ENCODE measurements around the gene MAPKAPK3.
"Not testable (repeated sequence)": the region's sequence is repeated elsewhere in the genome, so short reads cannot be mapped to it uniquely, and the experiment has no call there.

Gene MAPKAPK3

GRCh38 chr3:50658416-50658815, 41.5 kb downstream of the MAPKAPK3 start:
- no peak for DNase-seq

DNA sequence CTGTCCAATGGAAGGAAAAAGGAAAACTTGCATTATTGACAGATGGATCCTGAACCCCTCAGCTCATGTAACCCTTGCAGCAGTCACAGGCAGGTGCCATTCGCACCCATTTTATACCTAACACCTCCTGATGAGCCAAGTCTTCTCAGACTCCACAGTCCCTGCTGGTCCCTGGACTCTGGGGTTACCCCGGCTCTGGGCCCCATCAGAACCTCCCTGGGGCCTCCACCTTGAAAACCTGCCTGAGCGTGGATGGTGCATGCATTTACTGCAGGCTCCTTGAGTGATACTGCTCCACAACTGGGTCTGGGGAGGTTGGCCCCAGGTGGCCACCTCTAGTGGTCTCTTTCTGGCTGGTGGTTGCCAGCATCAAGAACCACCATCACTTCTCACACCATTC, 41.9 kb downstream of the MAPKAPK3 start:
- no peak for DNase-seq

DNA sequence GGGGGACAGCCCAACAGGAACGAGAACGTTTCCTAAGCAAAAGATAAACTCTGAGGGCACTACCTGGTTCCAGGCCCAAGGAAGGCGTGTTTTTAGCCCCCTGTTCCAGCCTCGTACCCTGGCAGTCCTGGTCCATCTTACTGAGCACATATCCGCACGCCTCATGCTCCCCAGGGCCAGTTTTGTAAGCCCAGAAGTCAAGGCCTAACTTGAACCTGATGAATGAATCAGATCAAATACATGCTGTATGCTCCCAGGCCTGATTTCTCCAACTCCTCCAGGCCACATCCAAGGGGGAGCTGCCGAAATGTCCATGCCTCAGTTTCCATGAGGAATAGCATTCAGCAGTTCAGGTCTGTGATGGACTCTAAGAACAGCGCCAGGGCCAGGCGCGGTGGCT, 43.4 kb downstream of the MAPKAPK3 start:
- no peak for DNase-seq

GRCh38 chr3:50661321-50661837, 44.4 kb downstream of the MAPKAPK3 start:
- DNase-seq = no peak

- no peak for DNase-seq
Observed at GRCh38 chr3:50662408-50662807, 45.5 kb downstream of the MAPKAPK3 start.

DNA sequence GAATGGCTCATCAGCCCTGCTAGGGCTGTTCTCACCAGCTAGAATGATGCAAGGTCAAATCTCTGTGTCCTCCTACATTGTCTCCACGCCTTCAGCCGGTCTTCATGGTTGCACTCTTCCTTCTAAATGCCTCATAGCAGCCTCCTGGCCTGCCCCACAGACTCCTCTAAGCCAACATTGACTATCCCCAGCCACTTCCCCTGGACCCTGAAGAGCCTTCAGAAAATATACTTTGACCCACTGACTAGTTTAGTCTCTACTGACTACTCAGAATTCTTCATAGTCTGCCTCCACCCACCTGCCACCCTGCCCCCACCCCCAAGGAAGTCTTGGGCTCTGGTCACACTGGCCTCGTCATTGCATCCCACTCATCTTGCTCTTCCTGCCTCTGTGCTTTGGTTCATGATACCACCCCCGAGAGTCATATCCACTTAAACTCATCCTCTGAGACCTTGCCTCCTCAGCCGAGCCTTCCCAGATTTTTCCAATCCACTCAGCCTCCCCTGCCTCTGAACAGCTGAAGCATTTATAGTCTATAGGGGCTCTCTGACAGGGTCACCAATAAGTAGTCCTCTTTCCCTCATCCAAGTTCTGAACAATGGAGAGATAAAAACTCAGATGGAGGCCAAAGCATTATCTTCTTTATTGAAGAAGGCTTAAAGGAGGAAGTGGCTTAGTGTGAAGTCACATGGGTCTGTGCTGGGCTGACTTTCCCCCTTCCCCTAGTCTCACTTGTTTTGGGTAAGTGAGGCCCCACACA, 48.3 kb downstream of the MAPKAPK3 start:
- no peak for DNase-seq

DNA sequence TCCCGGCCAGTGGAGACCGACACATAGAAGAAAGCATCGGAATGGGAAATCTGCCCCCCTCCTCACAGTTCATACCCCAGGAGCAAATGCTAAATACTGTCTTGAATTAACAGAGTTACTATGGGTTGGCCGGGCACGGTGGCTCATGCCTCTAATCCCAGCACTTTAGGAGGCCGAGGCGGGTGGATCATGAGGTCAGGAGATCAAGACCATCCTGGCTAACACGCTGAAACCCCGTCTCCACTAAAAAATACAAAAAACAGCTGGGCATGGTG, 48.8 kb downstream of the MAPKAPK3 start:
- not testable (repeated sequence) for DNase-seq

DNA sequence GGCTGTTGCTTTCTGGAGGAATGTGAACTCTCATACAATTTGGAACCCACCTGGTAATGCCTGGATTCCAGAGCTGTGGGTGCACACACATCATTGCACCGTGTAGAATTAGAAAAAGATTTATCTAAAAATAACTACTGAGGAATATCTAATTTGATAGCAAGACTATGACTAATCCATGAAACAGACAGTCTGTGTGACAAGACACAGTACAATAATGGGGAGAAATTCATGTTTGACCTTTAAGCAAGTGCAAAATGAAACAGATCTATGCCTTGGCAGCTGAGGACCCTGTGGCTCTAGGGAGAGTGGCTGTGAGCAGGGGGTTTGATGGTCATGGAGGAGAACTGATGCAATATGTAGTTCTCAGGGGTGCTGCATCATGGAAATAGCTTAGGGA, 49.9 kb downstream of the MAPKAPK3 start:
- no peak for DNase-seq

GRCh38 chr3:50671331-50671730, 54.4 kb downstream of the MAPKAPK3 start:
- DNase-seq = peak; percentile 90

DNA sequence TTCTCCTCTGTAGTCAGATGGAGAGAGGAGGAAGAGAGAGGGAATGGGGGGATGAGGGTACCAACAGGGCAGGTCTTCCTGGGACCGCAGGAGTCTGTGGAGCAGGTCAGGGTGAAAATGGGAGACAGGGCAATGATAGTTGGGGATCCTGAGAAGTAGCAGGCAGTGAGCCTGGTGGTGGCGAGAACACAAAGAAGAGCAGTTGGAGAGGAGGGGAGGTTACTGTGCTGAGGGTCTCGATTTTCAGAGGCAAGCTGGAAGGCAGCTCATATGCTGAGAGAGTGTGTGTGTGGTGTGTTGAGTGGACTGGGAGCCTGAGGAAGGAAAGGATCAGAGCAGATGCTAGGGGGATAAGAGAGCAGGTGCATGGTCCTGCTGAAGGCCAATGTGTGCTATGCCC, 55.7 kb downstream of the MAPKAPK3 start:
- peak; percentile 28 for DNase-seq

- DNase-seq = no peak
Observed at GRCh38 chr3:50673931-50674330, 57.0 kb downstream of the MAPKAPK3 start.

DNA sequence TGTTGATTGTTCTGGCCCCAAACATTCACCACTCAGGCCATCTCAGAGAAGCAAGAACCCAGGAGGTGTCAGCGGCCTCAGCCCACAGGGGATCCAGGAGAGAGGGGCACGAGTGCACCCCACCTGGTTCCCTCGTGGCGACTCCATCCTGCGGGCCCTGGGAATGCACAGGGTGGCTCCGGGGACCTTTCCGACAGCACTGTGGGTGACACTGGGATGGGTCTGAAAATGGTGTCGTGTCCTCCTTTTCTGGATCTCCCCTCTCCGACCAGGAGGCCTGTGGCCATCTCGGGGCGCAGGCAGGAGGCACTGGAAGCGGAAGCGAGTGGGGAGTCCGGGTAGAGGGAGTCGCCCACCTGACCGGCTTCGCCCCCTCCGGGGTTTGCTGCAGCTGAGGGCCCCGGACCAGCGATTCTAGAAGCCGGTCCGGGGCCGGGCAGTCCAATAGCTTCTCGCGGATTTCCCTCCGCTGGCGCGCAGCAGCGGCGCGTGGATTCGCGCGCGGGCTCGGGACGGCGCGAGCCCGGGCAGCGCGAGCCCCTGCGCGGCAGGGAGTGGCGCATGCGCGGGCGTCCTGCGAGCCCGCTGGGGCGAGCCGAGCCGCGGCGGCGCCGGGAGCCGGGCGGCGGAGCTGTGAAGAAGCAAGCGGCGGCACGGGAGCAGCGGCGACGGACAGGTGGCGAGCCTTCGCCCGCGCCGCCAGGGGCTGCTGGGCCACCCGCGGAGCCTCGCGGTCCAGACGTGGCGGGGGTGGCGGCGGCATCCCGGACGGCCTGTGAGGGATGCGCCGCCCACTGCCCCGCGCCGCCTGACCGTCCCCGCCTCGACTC, 57.6 kb downstream of the MAPKAPK3 start, which contains the start of gene DOCK3:
DOCK3 (plus strand) TSS at position 579 of the 830 bp plus-strand sequence. CDS start 337 bp downstream, outside the sequence.
- DNase-seq = peak; percentile 14

DNA sequence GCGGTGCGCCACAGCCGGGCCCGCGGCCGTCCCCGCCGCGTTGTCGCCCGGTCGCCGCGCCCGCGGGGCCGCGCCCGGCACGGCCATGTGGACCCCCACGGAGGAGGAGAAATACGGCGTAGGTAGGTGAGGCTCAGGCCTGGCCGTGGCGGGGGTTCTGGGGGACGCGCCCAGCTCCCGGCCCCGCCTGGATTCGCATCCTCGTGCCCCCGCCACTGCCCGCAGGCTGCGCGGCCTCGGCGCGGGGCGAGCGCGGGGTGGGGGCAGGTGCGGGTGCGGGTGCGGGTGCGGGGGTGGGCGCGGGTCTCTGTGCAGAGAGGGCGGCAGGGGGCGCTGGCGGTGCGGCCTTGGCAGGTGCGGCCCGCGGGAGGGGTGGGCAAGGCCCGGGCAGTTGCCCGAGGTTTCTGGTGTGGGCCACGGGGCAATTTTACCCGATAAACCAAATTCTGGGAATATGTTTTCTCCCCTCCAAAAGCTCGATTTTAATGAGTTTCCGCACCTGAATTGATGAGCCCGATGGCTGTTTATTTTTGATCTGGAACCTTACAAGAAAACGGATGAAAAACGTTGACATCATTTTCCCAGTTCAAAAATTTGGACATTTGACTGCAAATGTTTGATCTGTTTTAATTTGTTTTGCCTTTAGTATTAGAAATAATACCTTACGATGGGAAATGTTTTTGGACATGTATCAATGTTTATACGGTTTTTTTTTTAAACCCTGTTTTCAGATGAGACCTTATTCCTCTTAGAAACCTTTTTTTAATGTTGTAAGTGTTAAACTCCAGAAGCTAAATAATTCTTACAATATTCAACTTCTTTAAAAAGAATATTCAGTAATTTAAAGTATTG, 58.5 kb downstream of the MAPKAPK3 start:
- no peak for DNase-seq

- DNase-seq = peak; percentile 15
Observed at GRCh38 chr3:50676031-50676705, 59.2 kb downstream of the MAPKAPK3 start.

DNA sequence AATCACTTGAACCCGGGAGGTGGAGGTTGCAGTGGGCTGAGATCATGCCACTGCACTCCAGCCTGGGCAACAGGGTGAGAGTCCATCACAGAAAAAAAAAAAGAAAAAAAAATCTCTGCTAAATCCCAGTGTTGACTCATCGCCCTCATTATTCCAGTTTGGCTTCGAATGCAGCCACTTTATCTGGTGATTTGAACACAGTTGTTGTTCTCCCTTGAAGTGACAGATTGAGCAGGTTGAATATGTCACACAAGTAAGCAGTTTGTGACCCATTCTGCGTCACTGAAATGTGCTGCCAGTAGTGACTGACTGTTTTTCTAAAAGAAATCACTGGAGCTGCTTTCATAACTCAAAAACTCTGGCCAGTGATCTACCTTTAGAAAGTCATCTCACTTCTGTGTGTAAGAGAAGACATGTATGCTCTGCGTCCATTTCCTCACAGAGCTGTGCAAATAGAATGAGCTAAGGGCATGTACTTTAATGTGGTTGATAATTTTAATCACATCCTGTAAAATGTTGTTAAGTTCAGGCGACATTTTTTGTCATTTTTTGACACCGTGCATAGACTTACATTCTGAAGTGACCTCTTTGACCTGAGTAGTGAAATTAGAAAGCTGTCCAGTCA, 70.3 kb downstream of the MAPKAPK3 start:
- DNase-seq = no peak

GRCh38 chr3:50687916-50688315, 71.0 kb downstream of the MAPKAPK3 start:
- DNase-seq = no peak

GRCh38 chr3:50688602-50689001, 71.7 kb downstream of the MAPKAPK3 start:
- DNase-seq = not testable (repeated sequence)

DNA sequence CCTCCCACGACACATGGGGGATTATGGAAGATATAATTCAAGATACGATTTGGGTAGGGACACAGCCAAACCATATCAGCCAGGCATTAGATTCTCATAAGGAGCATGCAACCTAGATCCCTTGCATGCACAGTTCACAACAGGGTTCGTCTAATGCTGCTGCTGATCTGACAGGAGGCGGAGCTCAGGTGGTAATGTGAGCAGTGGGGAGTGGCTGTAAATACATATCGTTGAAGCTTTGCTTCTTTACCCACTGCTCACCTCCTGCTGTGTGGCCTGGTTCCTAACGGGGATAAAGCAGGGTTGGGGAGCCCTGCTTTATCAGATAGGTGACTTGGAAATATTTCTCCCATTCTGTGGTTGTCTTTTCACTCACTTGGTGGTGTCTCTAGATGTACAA, 72.6 kb downstream of the MAPKAPK3 start:
- DNase-seq = no peak

GRCh38 chr3:50695031-50695430, 78.1 kb downstream of the MAPKAPK3 start:
- DNase-seq = no peak

DNA sequence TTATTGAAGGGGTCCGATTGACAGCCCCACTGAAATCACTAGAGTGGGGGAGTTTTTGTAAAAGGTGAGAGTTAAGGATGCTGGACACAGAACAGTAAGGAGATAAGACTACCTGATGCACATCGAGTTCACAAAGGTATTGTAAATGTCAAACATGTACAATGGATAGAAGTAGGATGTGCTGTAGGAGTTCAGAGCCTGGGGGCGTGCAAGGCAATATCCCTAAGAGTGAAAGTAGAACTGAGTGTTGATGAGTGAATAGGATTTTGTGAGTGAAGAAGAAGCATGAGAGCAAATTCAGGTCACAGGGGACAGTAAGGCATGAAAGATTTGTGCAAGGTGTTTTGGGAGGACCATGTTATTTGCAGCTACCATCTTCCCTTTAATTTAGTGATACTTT, 79.3 kb downstream of the MAPKAPK3 start:
- DNase-seq = no peak

DNA sequence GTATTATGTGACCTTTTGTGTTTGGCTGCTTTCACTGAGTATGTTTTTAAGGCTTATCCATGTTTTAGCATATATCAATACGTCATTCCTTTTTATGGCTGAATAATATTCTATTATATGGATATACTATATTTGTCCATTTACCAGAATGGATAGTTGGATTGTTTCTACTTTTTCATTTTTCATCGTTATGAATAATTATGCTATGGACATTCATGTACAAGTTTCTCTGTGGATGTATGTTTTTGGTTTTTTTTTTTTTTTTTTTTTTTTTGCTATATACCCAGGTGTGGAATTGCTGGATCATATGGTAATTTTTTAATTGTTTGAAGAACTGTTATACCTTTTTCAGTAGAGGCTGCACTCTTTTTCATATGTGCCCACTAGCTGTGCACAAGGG, 81.3 kb downstream of the MAPKAPK3 start:
- DNase-seq = no peak

Data from DMS79 treated with DMSO at 0.1 percent for 48 hours (cell line).